Neural crest cell (in vitro differentiated cells): ENCODE measurements around the gene SND1. TPM values are rescaled to one million over a fixed set of nuclear protein-coding genes. Genes with fewer than 3 reads are reported as not detected.
"Not testable (repeated sequence)": the region's sequence is repeated elsewhere in the genome, so short reads cannot be mapped to it uniquely, and the experiment has no call there.

Experiments
- DNase-seq: peaks from one replicate; pipeline ENCODE4 v3.0.0; 2021; ENCODE audit warnings: low read depth, mixed read lengths, low spot score
- H3K27ac Mint-ChIP-seq: one replicate; pipeline ENCODE4 v1.8.0; 2021; ENCODE audit warnings: mild to moderate bottlenecking, mixed read lengths; ENCODE audit not compliant: unreplicated experiment
- H3K27me3 Mint-ChIP-seq: 2 replicates; pipeline ENCODE4 v1.8.0; 2021; ENCODE audit warnings: low read depth, mild to moderate bottlenecking, mixed read lengths
- H3K36me3 Mint-ChIP-seq: 2 replicates; pipeline ENCODE4 v1.8.0; 2021; ENCODE audit warnings: low read depth, mild to moderate bottlenecking, mixed read lengths
- H3K4me1 Mint-ChIP-seq: 2 replicates; pipeline ENCODE4 v1.8.0; 2021; ENCODE audit warnings: mixed read lengths
- H3K4me3 Mint-ChIP-seq: one replicate; pipeline ENCODE4 v1.8.0; 2021; ENCODE audit warnings: mild to moderate bottlenecking, mixed read lengths
- H3K9me3 Mint-ChIP-seq: 2 replicates; pipeline ENCODE4 v1.8.0; 2021; ENCODE audit warnings: mixed read lengths
- total RNA-seq: library from RNA; stranded (reverse); gene quantifications from 2 replicates; pipeline ENCODE4 v1.2.1, GENCODE V29; 2021
- TF ChIP-seq, protein P1 (sequence below): fragments of 200-600 bp; sonication (generic); conservative IDR thresholded peaks from 2 replicates; pipeline ENCODE4 v1.5.0; 2021; ENCODE audit warnings: antibody characterized with exemption, mild to moderate bottlenecking

The SND1 gene
- total RNA-seq, 1 donor from 2014 or later = 184 TPM

DNA sequence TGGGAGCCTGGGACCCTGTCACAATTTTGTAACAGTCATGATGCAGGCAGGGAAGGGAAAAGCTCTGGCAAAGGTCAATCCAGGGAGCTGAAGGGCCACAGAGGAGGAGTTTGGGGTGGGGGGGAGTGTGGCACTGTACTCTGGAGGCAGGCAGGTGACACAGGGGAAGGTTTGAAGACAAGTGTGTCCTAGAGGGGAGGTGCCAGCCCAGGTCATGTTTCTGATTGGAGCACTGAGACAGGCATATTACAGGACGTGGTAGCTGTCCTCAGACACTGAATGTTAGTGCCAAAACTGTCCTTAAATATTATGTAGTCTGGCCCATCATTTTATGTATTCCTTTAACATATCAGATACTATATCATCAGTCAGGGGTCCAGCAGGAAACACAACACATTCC, 454.8 kb downstream of the SND1 start:
- H3K27me3 Mint-ChIP-seq = peaks cover 51% of the 10 kb centered on the region
- no peak for DNase-seq

DNA sequence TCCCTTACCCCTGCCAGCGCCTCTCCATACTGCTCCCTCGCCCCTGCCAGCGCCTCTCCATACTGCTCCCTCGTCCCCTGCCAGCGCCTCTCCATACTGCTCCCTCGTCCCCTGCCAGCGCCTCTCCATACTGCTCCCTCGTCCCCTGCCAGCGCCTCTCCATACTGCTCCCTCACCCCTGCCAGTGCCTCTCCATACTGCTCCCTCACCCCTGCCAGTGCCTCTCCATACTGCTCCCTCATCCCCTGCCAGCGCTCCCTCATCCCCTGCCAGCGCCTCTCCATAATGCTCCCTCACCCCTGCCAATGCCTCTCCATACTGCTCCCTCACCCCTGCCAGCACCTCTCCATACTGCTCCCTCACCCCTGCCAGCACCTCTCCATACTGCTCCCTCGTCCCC, 455.5 kb downstream of the SND1 start:
- not testable (repeated sequence) for H3K9me3 Mint-ChIP-seq, H3K4me3 Mint-ChIP-seq, H3K27ac Mint-ChIP-seq, DNase-seq, H3K36me3 Mint-ChIP-seq
- Mint-ChIP-seq H3K4me1 (peaks cover 10% of the 10 kb centered on the region), H3K27me3 (peaks cover 44% of the 10 kb centered on the region)

More for the DNA sequence above, 454.8 kb downstream of the SND1 start:
- Mint-ChIP-seq H3K36me3 (peaks cover 3% of the 10 kb centered on the region), H3K4me3 (peak overlapping the region; percentile 65), H3K27ac (no peak overlapping the region), H3K9me3 (no peaks in the 10 kb centered on the region), H3K4me1 (peaks cover 10% of the 10 kb centered on the region)
- TF ChIP-seq, protein P1, sequence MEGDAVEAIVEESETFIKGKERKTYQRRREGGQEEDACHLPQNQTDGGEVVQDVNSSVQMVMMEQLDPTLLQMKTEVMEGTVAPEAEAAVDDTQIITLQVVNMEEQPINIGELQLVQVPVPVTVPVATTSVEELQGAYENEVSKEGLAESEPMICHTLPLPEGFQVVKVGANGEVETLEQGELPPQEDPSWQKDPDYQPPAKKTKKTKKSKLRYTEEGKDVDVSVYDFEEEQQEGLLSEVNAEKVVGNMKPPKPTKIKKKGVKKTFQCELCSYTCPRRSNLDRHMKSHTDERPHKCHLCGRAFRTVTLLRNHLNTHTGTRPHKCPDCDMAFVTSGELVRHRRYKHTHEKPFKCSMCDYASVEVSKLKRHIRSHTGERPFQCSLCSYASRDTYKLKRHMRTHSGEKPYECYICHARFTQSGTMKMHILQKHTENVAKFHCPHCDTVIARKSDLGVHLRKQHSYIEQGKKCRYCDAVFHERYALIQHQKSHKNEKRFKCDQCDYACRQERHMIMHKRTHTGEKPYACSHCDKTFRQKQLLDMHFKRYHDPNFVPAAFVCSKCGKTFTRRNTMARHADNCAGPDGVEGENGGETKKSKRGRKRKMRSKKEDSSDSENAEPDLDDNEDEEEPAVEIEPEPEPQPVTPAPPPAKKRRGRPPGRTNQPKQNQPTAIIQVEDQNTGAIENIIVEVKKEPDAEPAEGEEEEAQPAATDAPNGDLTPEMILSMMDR = no peak

DNA sequence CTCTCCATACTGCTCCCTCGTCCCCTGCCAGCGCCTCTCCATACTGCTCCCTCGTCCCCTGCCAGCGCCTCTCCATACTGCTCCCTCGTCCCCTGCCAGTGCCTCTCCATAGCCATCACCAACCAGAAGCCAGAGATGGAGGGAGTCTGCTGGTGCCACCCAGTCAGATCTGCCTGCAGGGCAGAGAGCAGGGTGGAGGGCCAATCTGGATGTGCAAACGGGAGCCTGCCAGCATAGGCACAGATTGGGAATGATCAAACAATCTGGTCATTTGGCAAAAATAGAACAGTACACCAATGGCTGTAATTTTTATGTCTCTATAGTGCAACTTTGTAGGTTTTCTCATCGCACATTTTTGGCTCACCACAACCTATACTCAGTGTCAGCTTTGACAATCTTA, 456.1 kb downstream of the SND1 start:
- H3K9me3 Mint-ChIP-seq = no peaks in the 10 kb centered on the region

DNA sequence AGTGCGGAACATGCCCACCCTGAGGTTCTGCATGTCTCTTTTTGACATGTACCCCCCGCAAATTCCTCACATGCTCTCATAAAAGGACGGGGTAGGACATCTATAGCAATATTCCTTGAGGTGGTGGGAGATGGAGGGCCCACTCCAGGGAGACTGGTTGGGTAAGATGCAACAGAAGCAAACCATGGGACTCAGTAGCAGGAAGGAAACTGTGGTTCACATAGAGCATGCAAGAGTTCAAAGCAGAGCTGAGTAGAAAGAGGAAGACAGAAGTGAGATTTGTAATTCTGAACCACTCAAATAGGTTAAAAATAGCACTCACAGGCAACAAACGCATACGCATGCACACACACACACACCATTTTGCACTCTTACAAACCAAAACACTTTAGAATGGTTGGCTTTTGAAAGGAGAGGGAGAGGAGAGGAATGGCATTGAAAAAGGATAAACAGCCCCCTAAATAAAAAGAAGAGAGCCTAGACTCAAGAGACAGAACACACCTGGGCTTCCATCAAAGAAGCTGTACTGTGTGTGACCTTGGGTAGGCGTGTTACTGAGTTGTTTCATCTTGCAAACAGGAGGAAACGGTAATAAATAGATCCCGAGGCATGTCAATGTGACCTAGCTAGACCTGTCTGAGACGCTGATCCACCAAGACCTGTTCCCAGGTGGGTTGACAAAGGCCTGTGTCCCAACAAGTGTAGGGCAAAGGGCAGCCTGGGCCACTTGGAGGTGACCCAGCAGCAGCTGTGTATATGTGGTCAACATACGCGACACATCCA, 456.8 kb downstream of the SND1 start:
- H3K4me3 Mint-ChIP-seq = no peak overlapping the region
- H3K36me3 Mint-ChIP-seq = peaks cover 3% of the 10 kb centered on the region
- no peaks in the 10 kb centered on the region for H3K9me3 Mint-ChIP-seq
- H3K4me1 Mint-ChIP-seq = peaks cover 5% of the 10 kb centered on the region
- H3K27ac Mint-ChIP-seq = no peak overlapping the region
- TF ChIP-seq, protein P1 = no peak
- H3K27me3 Mint-ChIP-seq = peaks cover 33% of the 10 kb centered on the region
- no peak for DNase-seq

More for the DNA sequence above, 456.1 kb downstream of the SND1 start:
- H3K36me3 Mint-ChIP-seq = peaks cover 3% of the 10 kb centered on the region
- H3K4me3 Mint-ChIP-seq = no peak overlapping the region
- H3K4me1 Mint-ChIP-seq = peaks cover 10% of the 10 kb centered on the region
- peaks cover 40% of the 10 kb centered on the region for H3K27me3 Mint-ChIP-seq
- no peak for DNase-seq
- TF ChIP-seq, protein P1 = no peak
- H3K27ac Mint-ChIP-seq = no peak overlapping the region

DNA sequence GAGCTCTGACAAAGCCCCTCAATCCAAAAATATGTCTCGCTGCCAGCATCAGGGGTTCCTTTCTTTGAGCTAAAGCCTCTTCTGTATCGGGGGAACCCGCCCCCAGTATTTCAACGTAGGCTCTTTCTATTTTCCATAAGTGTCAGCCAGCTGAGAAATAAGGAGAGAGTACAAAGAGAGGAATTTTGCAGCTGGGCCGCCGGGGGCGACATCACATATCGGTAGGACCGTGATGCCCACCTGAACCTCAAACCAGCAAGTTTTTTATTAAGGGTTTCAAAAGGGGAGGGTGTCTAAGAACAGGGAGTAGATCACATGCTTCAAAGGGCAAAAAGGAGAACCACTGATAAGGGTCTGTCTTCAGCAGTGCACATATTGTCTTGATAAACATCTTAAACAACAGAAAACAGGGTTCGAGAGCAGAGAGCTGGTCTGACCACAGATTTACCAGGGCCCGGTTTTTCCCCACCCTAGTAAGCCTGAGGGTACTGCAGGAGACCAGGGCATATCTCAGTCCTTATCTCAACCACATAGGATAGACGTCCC, 457.5 kb downstream of the SND1 start:
- not testable (repeated sequence) for H3K9me3 Mint-ChIP-seq, H3K27ac Mint-ChIP-seq, H3K4me3 Mint-ChIP-seq, H3K36me3 Mint-ChIP-seq, H3K4me1 Mint-ChIP-seq, DNase-seq
- peaks cover 31% of the 10 kb centered on the region for H3K27me3 Mint-ChIP-seq

DNA sequence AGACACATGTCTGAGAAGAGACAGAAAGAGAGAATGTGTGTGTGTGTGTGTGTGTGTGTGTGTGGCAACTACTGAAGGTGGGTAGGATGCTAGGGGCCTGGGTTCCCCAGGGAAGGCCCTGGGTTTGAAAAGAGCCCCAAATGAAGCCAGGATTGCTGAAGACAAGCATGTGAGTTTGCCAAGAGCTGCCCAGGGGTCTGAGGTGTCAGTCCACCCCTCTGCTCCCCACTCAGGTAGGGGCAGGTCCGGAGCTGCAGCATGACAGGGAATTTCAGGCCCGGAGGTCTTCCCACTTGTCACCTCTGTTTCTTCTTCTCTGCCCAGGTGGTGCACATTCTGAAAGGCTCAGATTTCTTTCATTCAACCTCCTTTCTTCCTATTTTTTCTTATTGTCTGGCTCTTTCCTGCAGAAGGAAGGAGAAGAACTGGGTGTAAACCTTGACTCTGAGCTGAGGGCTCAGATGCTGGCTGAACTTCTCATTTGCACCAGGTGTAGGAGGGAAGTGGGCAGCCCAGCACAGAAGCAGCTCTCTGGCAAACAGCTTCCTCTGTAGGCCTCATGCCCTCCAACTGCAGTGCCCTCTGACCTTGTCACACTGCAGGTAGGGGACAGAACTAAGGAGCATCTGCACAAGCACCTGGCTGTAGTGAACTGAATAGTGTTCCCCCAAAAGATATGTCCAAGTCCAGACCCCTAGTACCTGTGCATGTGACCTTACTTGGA, 458.8 kb downstream of the SND1 start:
- DNase-seq = no peak
- no peaks in the 10 kb centered on the region for H3K36me3 Mint-ChIP-seq
- H3K4me3 Mint-ChIP-seq = no peak overlapping the region
- TF ChIP-seq, protein P1 = no peak
- peaks cover 20% of the 10 kb centered on the region for H3K27me3 Mint-ChIP-seq
- no peaks in the 10 kb centered on the region for H3K4me1 Mint-ChIP-seq
- H3K9me3 Mint-ChIP-seq = no peaks in the 10 kb centered on the region
- H3K27ac Mint-ChIP-seq = no peak overlapping the region
